ENCODE data around the gene PXMP4.

DNA sequence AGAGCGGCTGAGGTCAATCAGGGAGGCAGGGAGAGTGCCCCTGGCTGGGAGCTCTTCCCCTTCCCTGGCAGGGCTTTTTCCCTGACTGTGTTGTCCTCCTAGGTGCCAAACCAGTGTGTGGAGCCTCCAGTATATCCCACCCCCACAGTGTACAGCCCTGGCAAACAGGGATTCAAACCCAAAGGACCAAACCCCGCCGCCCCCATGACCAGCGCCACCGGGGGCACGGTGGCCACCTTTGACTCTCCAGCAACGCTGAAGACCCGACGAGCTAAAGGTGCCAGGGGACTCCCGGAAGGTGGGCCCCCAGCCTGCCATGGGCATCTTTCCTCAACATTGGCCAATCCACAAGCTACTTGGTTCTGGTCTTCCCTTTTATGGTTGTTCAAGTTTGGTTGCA lies 36.9 kb upstream of the PXMP4 start:
- TF ChIP-seq, protein P1, sequence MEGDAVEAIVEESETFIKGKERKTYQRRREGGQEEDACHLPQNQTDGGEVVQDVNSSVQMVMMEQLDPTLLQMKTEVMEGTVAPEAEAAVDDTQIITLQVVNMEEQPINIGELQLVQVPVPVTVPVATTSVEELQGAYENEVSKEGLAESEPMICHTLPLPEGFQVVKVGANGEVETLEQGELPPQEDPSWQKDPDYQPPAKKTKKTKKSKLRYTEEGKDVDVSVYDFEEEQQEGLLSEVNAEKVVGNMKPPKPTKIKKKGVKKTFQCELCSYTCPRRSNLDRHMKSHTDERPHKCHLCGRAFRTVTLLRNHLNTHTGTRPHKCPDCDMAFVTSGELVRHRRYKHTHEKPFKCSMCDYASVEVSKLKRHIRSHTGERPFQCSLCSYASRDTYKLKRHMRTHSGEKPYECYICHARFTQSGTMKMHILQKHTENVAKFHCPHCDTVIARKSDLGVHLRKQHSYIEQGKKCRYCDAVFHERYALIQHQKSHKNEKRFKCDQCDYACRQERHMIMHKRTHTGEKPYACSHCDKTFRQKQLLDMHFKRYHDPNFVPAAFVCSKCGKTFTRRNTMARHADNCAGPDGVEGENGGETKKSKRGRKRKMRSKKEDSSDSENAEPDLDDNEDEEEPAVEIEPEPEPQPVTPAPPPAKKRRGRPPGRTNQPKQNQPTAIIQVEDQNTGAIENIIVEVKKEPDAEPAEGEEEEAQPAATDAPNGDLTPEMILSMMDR (IDR thresholded peaks at IDR 0.05): no peak
- TF ChIP-seq POLR2A (IDR thresholded peaks at IDR 0.05): no peak

Measured in transverse colon (tissue), 3 donors.